PC-9 (cell line): Measurements from ENCODE around the gene FOXN3. TPM values are rescaled to one million over a fixed set of nuclear protein-coding genes. Genes with fewer than 3 reads are reported as not detected.

ENCODE experiments used
- BruUV-seq: library from RNA; stranded (reverse); fragments of 400-500 nt; replicated peaks from 2 replicates; lab custom pipeline; 2021; lab: Mats Ljungman, UMichigan
- CTCF ChIA-PET: fragments of 300-600 bp; sonication (Branson Sonifier 250); formaldehyde crosslinking; loops from one replicate; lab custom pipeline; 2022; ENCODE audit warnings: antibody characterized with exemption; lab: Charles Lee
- POLR2A ChIA-PET: fragments of 300-600 bp; sonication (Branson Sonifier 250); formaldehyde crosslinking; loops from one replicate; lab custom pipeline; 2022; ENCODE audit warnings: antibody characterized with exemption; ENCODE audit not compliant: unreplicated experiment; lab: Charles Lee
- DNase-seq, 2 experiments: peaks; one replicate each; pipeline versions ENCODE4 v3.0.0 to v3.0.0-alpha.2; 2015 to 2022; ENCODE audit warnings: mixed read lengths in 1 of 2
- H2AFZ ChIP-seq: fragments of 200-600 bp; sonication (generic); 2 replicates; pipeline ENCODE4 v1.8.1; 2017; ENCODE audit warnings: antibody characterized with exemption
- H3F3A ChIP-seq: fragments of 200-600 bp; sonication (generic); 2 replicates; pipeline ENCODE4 v1.8.1; 2017; ENCODE audit warnings: antibody characterized with exemption, mild to moderate bottlenecking, low read depth; ENCODE audit not compliant: insufficient read depth
- H3K27ac ChIP-seq: fragments of 200-600 bp; sonication (generic); 2 replicates; pipeline ENCODE4 v1.6.1; 2016; ENCODE audit warnings: mixed run types
- H3K27me3 ChIP-seq: fragments of 200-600 bp; sonication (generic); 2 replicates; pipeline ENCODE4 v1.6.1; 2016; ENCODE audit warnings: low read depth, mixed run types; ENCODE audit not compliant: insufficient read depth
- H3K36me3 ChIP-seq: fragments of 200-600 bp; sonication (generic); 2 replicates; pipeline ENCODE4 v1.6.1; 2016; ENCODE audit warnings: low read depth, mixed run types
- H3K4me1 ChIP-seq: fragments of 200-600 bp; sonication (generic); replicated peaks from 2 replicates; pipeline ENCODE4 v1.6.1; 2016; ENCODE audit warnings: mixed run types; ENCODE audit not compliant: insufficient read depth
- H3K4me2 ChIP-seq: fragments of 200-600 bp; sonication (generic); 2 replicates; pipeline ENCODE4 v1.6.1; 2017; ENCODE audit warnings: mixed run types
- H3K4me3 ChIP-seq: fragments of 200-600 bp; sonication (generic); 2 replicates; pipeline ENCODE4 v1.6.1; 2016; ENCODE audit warnings: mixed run types
- H3K79me2 ChIP-seq: fragments of 200-600 bp; sonication (generic); 2 replicates; pipeline ENCODE4 v1.6.1; 2017; ENCODE audit warnings: low read depth, mixed run types
- H3K9me2 ChIP-seq: fragments of 200-600 bp; sonication (generic); 2 replicates; pipeline ENCODE4 v1.8.1; 2017; ENCODE audit warnings: mild to moderate bottlenecking; ENCODE audit not compliant: insufficient read depth
- H3K9me3 ChIP-seq: fragments of 200-600 bp; sonication (generic); 2 replicates; pipeline ENCODE4 v1.8.1; 2016; ENCODE audit warnings: low read depth; ENCODE audit not compliant: insufficient read depth
- H4K20me1 ChIP-seq: fragments of 200-600 bp; sonication (generic); 2 replicates; pipeline ENCODE4 v1.8.1; 2017; ENCODE audit not compliant: insufficient read depth
- EZH2 ChIP-seq: fragments of 200-600 bp; sonication (generic); IDR thresholded peaks from 2 replicates; pipeline ENCODE4 v1.8.0; 2017; ENCODE audit warnings: antibody characterized with exemption, low read depth
- intact Hi-C: fragments of 100-400 bp; cut with micrococcal nuclease; formaldehyde crosslinking; loops from one replicate; pipeline ENCODE4 v1.10.0; 2022; ENCODE audit not compliant: unreplicated experiment
- total RNA-seq: library from RNA; stranded (reverse); gene quantifications from 2 replicates; pipeline ENCODE4 v1.2.3, GENCODE V29; 2021
- TF ChIP-seq, protein P1 (sequence below): fragments of 200-600 bp; sonication (generic); conservative IDR thresholded peaks from 2 replicates; pipeline ENCODE4 v1.6.1; 2017; ENCODE audit warnings: mixed run types, antibody characterized with exemption, mild to moderate bottlenecking, moderate library complexity

The FOXN3 gene
- total RNA-seq, 1 experiment from 2014 or later = 4.2 TPM

DNA sequence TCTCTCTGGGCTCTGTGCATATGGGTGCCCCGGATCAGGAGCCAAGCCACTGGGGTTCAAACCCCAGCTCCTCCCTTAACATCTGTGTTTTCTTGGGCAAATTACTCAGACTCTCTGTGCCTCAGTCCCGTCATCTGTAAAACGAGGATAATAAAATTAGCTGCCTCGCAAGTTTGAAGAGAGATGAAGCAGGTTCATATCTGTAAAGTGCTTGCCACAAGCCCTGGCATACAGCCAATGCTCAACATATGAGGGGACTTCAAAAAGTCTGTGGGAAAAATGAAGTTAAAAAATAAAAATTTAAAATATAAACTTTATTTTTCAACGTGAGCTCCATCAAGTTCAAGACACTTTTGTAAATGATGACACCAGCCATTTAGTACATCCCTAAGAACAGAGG is 276.7 kb downstream of the FOXN3 start:
- no peaks in the 10 kb centered on the region for H4K20me1 ChIP-seq
- H3K79me2 ChIP-seq = no peaks in the 10 kb centered on the region
- 0 out of 2 replicates have a peak, but pooled peaks cover 9% of the 10 kb centered on the region for H3K27me3 ChIP-seq
- no peaks in the 10 kb centered on the region for H3K36me3 ChIP-seq
- H2AFZ ChIP-seq = no peak overlapping the region
- ChIA-PET POLR2A (no interaction called here), CTCF (no interaction called here)
- H3K4me3 ChIP-seq = no peak overlapping the region
- peaks cover 4% of the 10 kb centered on the region; the same call in 1 of the 2 replicates for H3K9me3 ChIP-seq
- BruUV-seq = no TSS peak
- H3F3A ChIP-seq = no peaks in the 10 kb centered on the region; the same call in 1 of the 2 replicates
- no peak overlapping the region for H3K4me2 ChIP-seq
- H3K27ac ChIP-seq = no peak overlapping the region
- intact Hi-C loops = no loop called here
- TF ChIP-seq, protein P1, sequence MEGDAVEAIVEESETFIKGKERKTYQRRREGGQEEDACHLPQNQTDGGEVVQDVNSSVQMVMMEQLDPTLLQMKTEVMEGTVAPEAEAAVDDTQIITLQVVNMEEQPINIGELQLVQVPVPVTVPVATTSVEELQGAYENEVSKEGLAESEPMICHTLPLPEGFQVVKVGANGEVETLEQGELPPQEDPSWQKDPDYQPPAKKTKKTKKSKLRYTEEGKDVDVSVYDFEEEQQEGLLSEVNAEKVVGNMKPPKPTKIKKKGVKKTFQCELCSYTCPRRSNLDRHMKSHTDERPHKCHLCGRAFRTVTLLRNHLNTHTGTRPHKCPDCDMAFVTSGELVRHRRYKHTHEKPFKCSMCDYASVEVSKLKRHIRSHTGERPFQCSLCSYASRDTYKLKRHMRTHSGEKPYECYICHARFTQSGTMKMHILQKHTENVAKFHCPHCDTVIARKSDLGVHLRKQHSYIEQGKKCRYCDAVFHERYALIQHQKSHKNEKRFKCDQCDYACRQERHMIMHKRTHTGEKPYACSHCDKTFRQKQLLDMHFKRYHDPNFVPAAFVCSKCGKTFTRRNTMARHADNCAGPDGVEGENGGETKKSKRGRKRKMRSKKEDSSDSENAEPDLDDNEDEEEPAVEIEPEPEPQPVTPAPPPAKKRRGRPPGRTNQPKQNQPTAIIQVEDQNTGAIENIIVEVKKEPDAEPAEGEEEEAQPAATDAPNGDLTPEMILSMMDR = no peak
- TF ChIP-seq EZH2 = no peak
- H3K4me1 ChIP-seq = 0 out of 2 replicates have a peak, but pooled peaks cover 5% of the 10 kb centered on the region
- DNase-seq = no peak
- H3K9me2 ChIP-seq = no peaks in the 10 kb centered on the region

DNA sequence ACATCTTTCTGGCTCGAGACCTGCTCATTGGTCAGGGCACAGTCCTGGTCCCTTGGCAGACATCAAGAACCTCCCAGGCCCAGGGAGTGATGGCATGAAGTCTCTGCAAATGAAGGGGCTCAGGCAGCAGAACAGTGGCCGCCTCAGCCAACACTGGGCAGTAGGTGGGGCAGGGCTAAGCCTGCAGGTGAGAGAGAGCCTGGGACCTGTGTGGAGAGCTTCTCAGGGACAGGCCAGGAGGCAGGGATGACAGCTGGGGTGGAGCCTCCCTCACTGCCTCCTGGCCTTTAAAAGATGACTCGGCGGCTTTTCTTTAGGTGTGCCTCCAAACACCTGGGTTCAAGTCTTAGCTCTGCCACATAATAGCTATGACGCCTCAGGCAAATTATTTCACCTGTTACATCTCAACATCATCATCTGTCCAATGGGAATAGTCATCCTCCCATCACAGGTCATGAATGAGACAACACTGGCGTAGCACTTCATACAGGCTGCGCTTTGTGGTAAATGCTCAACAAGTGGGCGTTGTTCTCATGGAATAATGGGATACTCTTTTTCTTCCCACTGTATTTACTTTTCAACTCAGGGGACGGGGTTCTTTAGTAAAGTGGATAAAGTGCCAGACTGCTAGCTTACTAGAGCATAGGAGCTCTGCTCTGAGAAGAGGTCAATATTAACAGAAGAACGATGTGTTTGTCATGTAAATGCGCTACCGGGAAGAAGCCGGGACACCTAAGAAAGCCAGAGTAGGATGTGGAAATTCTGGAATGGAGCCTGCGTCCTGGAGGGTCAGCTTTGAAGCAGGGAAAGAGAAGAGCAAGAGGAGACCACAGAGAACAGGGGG is 277.4 kb downstream of the FOXN3 start:
- H3K4me2 ChIP-seq = no peak overlapping the region
- peaks cover 4% of the 10 kb centered on the region; the same call in 1 of the 2 replicates for H3K9me3 ChIP-seq
- ChIA-PET POLR2A (no interaction called here), CTCF (no interaction called here)
- H3F3A ChIP-seq = no peaks in the 10 kb centered on the region; the same call in 1 of the 2 replicates
- no TSS peak for BruUV-seq
- H4K20me1 ChIP-seq = no peaks in the 10 kb centered on the region
- no peak for TF ChIP-seq EZH2
- TF ChIP-seq, protein P1 = no peak
- H3K27me3 ChIP-seq = 0 out of 2 replicates have a peak, but pooled peaks cover 9% of the 10 kb centered on the region
- no peaks in the 10 kb centered on the region for H3K36me3 ChIP-seq
- H3K4me3 ChIP-seq = no peak overlapping the region
- no peak overlapping the region for H2AFZ ChIP-seq
- H3K27ac ChIP-seq = no peak overlapping the region
- intact Hi-C loops = no loop called here
- H3K79me2 ChIP-seq = no peaks in the 10 kb centered on the region
- no peaks in the 10 kb centered on the region for H3K9me2 ChIP-seq
- no peak for DNase-seq
- H3K4me1 ChIP-seq = 0 out of 2 replicates have a peak, but pooled peaks cover 5% of the 10 kb centered on the region

DNA sequence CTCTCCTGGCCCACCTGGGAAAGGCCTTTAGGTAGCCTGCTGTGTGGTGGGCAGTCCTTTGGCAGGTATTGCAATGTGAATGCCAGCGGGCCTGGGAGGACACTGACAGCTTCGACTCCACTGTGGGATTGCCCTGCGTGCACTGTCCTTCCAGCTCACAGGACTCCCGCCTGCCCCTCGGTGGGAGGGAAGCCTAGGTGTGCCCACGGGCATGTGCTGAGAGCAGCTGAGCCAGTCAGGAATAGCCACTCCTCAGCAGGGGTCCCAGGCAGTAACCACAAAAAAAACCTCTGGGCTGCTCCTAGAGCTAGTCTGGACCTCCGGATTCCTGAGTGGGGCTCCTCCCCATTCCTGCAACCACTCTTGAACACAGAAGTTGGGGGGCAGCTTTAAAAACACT is 278.2 kb downstream of the FOXN3 start:
- Histone ChIP-seq H3K4me1 (0 out of 2 replicates have a peak, but pooled peaks cover 5% of the 10 kb centered on the region), H3K79me2 (no peaks in the 10 kb centered on the region), H3K9me2 (no peaks in the 10 kb centered on the region), H3K36me3 (no peaks in the 10 kb centered on the region), H4K20me1 (no peaks in the 10 kb centered on the region), H3K4me3 (no peak overlapping the region), H3K4me2 (no peak overlapping the region), H3F3A (no peaks in the 10 kb centered on the region; the same call in 1 of the 2 replicates), H2AFZ (no peak overlapping the region), H3K27ac (no peak overlapping the region), H3K9me3 (peaks cover 4% of the 10 kb centered on the region; the same call in 1 of the 2 replicates), H3K27me3 (0 out of 2 replicates have a peak, but pooled peaks cover 9% of the 10 kb centered on the region)
- CTCF ChIA-PET = no interaction called here
- no peak for DNase-seq
- no peak for TF ChIP-seq EZH2
- TF ChIP-seq, protein P1 = no peak
- intact Hi-C loops = no loop called here
- BruUV-seq = no TSS peak
- POLR2A ChIA-PET = no interaction called here
